NCI-H187 (cell line): ENCODE measurements around the gene DEPP1.
A peak's percentile ranks its signal among the peaks of the same experiment; 100 is the strongest.

Experiments
- DNase-seq, 2 experiments: peaks; one replicate each; lab custom pipeline; 2025; lab: John Stamatoyannopoulos, UW

Gene DEPP1

DNA sequence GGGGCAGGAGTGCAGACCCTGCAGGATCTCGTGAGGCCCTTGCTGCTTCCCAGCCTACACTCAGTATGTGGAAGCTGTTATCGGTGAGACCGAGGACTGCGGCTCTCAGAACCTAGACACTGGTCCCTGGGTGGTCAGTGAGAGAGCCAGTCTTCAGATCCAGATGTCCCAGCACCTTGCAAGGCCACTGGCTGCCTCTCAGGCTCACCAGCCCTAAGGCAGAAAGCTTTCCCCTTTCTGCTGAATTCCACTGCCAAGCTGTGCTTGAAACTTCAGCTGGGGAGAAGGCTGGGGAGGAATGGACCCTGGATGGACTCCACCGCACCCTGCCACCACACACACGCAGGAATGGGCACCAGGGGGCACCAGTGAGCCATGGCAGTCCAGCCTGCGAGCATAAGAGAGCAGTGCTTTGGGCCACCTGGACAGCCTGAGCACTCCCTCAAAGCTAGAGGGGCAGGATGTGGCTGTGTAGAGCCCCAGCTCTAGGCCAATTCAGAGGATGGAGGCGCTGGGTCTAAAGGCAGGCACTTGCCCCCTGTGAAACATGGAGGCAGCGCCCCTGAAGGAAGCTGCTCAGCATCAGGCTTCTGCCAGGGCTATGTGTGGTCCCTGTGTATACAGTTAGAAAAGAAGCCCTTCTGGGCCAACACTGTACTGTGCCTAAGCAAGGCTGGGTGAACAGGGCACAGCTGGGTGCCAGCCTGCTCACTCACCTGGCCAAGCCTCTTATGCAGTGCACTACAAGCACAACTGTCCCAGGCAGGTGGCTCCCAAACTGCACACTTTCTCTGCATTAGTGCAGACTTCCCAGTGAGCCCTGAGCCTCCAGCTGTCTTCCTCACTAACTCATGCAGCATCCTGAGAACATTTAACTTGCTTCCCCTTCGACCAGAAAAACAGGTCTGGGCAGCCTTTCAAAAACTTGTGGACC lies 45.8 kb downstream of the DEPP1 start:
- peak; percentile 10 to 20 for DNase-seq

DNA sequence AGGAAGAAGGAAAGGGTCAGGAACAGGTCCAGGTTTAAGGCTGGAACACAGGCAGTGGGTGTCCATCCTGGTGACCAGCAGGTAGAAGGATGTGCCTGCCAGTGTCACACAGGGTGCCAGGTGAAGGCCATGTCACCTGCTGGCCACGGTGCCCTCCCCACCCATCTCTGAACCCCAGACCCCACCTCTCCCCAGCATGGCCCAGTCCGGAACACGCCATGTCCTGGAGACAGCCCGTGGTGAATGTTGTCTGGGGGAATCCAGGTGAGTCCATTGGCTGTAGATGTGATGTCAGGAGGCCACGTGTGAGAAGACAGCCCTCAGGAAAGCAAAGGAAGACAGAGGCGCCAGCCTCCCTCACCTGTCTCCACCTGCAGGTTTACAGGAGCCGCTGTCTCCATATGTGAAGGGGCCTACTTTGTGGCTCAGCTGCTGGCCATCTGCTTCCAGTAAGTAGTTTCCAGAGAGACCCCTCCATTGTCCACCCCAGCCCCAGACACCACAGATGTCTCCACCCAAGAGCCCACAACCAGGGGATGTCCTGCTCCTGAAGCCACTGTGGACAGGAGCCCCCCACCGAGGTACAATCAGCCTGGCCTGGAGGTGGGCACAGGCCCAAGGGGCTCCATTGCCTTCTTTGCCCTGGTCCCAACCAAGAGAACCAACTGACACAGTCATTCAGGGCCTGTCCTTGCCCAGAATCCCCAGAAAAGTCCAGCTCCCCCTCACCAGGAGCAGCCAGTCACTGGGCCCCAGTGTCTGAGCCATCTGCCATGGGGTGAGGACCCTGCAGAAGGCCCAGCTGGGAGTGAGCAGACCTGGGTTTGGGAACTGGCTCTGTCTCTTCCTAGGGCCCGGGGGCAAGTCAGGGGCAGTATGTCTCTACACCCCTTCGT lies 46.7 kb downstream of the DEPP1 start:
- DNase-seq: no peak

- DNase-seq: no peak
These were observed 47.5 kb downstream of the DEPP1 start for GRCh38 chr10:44930904-44931620.

DNA sequence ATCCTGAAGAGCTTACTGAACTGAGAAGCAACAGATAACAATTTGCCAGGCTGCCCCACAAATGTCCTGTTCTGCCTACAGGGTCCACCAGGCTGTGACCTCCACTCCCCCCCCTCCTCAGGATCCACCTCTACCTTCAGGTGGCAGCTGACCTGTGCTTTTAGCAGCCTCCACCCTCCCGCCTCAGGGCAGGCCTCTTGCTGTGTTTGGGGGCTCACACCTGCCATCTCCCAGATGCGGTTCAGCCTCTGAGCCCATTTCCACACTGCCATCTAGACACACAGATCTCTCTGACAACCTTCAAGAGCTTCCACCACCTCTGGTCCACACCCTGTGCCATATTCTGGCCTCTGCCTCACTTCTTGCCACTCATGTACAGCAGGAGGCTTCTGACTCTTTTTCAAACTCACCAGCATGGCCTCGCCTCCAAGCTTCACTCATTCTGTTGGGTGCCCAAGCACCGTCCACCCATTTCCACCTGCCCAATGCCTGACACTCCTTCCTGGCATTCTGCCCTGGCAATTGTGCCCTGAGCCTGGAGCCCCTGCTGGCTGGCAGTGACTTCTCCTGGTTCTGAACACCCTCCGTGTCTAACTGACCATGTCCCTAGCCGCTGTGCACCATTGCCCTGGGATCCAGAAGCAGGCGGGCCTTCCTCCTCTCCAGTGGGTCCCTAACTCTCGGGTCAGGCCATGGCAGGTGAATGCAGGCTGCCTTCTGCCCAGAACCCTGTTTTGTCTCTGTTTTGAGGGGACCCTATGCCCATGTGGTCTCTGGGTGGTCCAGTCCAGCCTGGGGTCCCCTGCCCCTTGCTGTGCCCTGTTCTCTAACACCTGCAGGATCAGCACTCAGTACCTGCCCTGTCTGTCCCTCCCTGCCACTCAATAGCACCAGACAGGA lies 49.0 kb downstream of the DEPP1 start:
- DNase-seq: no peak

GRCh38 chr10:44928462-44928861 lies 50.1 kb downstream of the DEPP1 start:
- no peak for DNase-seq

DNA sequence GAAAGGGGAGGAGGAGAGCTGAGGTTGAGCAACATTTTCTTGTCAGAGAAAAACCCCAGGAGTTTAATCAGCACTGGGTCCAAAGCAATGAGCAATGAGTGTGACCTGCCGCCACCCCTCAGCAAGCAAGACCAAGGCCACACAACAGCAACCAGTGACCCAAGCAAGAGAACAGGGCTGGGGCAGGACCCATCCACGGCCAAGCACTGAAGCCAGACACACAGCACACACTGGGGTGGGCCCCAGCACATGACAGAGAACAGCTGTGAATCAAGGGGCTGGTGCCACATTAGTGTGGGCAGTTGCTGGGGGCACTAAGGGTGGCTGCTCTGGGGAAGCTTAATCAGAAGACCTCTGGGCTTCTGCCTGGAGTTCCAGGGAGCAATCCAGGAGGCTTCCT lies 51.3 kb downstream of the DEPP1 start:
- DNase-seq: no peak

DNA sequence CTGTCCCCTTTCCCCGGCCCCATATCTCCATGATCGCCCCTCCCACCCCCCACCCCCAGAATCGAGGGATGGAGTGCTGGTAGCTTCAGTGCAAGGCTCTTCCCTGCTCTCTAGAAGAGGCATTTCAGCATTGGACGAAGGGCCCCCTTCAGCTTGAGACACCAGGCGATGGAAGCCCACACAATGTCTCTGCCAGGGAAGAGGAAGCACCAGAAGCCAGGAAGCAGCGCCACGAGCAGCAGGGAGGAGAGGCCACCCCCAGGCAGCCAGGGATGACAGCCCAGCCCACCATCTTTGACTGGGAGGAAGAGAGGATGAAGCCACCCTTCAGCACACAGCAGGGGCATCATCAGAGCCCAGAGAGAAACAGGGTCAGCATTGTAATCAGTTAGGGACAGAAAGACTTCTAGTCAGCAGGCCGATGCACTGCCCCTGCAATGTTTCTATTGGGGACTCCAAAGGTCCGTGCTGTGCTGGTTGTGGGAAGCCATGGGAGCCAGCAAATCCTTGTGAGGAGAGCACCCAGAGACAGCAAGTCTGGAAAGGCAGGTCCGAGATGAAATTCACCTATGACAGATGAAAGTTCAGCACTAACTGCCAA lies 51.8 kb downstream of the DEPP1 start:
- DNase-seq: no peak
